ENCODE results near the gene FGF18.
"Not testable (repeated sequence)": the region's sequence is repeated elsewhere in the genome, so short reads cannot be mapped to it uniquely, and the experiment has no call there.

- not testable (repeated sequence) for TF ChIP-seq CTCF, POLR2A (IDR thresholded peaks at IDR 0.05)
These were observed 34.4 kb upstream of the FGF18 start for GRCh38 chr5:171384999-171385398.
